CD4-positive, alpha-beta T cell treated with Interleukin-6 for 4 hours (primary cell): ENCODE results near the gene ZBTB32.
"Not testable (repeated sequence)": the region's sequence is repeated elsewhere in the genome, so short reads cannot be mapped to it uniquely, and the experiment has no call there.

Experiments
- DNase-seq: peaks from one replicate; pipeline ENCODE4 v3.0.0-alpha.2; 2020; ENCODE audit warnings: mixed read lengths

The ZBTB32 gene, protein sequence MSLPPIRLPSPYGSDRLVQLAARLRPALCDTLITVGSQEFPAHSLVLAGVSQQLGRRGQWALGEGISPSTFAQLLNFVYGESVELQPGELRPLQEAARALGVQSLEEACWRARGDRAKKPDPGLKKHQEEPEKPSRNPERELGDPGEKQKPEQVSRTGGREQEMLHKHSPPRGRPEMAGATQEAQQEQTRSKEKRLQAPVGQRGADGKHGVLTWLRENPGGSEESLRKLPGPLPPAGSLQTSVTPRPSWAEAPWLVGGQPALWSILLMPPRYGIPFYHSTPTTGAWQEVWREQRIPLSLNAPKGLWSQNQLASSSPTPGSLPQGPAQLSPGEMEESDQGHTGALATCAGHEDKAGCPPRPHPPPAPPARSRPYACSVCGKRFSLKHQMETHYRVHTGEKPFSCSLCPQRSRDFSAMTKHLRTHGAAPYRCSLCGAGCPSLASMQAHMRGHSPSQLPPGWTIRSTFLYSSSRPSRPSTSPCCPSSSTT

DNA sequence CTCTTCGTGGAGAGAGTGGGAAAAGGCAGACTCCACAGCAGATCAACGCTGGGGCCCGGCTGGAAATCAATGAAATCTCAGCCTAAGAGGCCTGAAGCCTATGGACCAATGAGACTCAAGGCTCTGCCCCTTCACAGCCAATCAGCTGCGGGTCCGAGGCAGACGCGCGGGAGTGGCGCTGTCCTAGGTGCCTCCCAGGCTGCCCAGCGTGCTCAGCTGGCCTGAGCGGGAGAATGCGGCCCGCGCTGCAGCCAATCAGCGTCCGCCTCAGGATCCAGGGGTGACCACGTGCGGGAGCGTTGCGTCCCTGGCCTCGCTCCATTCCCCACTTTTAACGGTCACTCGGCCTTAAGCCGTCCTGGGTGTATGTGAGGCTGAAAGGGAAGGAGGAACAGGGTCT, at the start of gene ZBTB32:
ZBTB32 (plus strand) TSS at position 341 of the 400 bp plus-strand sequence. CDS start 10,069 bp downstream, outside the sequence.
- DNase-seq = no peak

DNA sequence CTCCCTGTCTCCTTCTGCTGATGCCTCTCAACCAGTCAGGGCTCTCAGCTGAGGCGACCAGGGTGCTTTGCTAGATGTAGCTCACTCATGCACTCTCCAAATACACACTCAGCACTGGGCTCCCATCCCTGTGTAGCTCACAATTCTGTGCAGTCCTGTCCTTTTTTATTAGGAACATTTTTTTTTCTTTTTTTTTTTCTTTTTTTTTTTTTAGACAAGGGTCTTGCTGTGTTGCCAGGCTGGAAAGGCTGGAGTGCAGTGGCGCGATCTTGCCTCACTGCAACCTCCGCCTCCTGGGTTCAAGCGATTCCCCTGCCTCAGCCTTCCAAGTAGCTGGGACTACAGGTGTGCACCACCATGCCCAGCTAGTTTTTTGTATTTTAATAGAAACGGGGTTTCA, 49.5 kb upstream of the ZBTB32 start:
- not testable (repeated sequence) for DNase-seq

DNA sequence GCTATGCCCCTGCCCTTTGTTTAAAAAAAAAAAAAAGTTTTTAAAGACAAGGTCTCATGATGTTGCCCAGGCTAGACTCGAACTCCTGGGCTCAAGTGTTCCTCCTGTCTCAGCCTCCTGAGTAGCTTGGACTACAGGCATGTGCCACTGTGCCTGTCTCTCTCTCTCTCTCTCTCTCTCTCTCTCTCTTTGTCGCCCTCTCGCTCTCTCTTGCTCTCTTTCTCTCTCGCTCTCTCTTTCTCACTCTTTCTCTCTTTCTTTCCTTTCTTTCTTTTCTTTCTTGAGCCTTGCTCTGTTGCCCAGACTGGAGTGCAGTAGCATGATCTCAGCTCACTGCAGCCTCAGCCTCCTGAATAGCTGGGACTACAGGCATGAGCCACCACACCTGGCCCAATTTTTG, 48.8 kb upstream of the ZBTB32 start:
- DNase-seq = no peak

DNA sequence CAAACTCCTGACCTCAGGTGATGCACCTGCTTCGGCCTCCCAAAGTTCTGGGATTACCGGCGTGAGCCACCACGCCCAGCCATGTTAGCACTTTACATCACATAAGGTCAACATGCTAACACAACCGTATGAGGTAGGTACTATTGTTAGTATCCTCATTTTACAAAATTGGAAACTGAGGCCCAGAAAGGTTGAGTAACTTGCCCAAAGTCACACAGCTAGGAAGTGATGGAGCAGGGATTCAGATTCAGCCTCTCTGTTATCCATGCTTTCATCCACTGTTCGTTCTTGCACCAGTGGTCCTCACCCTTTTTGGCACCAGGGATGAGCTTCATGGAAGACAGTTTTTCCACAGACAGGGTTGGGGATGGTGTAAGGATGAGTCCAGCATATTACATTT, 47.7 kb upstream of the ZBTB32 start:
- DNase-seq = no peak

DNA sequence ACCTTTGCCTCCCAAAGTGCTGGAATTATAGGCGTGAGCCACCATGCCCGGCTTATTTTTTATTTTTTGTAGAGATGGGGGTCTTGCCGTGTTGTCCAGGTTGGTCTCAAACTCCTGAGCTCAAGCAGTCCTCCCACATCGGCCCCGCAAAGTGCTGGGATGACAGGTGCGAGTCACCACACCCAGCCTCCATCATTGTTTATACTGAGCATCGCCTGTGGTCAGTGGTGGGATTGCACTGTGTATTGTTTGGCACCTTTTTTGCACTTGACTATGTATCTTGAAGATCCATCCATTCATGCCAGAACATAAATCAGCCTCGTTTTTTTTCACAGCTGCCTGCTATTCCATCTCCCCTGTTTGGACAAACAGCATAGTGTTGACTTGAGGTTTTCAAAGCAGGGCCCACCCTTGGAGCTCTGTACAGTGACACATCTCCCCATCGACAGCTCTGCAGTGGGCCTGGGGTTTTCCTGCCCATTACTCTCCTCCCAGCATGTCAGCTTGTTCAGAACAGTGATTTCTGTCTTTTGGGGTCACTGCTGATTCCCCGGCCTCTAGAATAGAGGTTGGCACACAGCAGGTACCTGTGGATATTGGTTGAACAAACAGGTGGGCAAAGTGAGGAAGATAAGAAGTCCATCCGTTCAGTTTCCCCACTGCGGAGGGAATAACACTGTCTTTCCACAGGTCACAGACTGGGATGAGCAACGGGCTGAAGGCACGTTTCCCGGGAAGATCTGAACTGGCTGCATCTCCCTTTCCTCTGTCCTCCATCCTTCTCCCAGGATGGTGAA, 46.3 kb upstream of the ZBTB32 start:
- DNase-seq = no peak

DNA sequence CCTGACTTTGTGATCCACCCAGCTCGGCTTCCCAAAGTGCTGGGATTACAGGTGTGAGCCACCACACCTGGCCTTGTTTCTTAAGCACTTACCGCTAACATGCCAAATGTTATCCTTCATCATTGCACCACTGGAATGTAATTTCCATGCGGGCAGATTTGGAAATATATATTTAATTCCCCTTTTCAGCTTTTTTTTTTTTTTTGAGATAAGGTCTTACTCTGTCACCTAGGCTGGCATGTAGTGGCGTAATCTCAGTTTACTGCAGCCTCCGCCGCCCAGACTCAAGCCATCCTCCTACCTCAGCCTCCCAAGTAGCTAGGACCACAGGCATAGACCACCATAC, 42.4 kb upstream of the ZBTB32 start:
- no peak for DNase-seq

DNA sequence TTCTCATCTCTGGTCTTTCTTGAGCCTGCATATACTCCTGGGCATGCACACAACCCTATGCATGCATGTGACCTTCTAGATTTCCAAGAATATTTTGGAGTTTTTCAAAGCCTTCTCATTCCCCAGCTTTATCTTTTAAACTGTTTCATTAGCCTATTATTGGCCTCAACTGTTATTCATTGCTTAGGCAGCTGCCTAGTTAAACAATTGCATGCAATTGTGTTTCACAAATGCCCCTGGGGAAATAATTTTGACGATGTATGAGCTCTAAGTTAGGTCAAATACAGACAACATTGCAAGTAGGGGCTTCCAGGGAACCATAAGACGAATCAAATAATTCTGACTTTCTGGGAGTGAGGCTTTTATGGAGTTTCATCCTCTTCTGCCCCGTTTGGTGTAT, 40.4 kb upstream of the ZBTB32 start:
- DNase-seq = no peak

DNA sequence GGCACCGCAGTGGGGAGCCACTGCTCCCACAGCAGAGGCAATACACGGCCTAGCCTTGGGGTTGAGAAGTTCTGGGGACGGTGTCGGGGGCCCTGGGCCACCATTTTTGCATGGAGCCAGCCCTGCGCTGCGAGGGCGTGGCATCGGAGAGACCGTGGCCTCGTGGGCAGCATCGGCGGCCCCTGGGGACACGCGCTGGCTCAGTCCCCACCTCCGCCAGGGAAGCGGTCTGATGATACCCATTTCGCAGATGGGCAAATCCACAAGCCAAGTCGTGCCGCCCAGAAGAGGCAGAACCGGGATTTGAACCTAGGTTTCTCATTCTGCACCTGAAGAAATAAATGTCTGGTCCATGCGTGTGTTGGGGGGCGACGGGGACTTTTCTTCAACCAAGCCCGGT, 39.2 kb upstream of the ZBTB32 start:
- no peak for DNase-seq

DNA sequence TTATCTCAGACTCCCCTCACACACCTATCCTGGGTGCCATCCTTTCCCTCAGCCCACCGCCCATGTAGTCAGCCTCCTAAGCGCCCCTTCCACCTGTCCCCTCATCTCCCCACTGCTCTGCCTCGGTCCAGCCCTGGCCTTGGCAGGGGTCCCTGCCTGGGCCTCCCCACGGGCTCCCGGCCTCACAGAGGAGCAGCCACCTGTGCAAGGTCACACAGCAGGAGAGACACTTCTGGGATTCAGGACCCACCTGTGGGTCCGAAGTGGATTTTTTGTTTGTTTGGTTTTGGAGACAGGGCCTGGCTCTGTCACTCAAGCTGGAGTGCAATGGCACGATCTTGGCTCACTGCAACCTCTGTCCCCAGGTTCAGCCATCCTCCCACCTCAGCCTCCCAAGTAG, 38.8 kb upstream of the ZBTB32 start:
- no peak for DNase-seq

DNA sequence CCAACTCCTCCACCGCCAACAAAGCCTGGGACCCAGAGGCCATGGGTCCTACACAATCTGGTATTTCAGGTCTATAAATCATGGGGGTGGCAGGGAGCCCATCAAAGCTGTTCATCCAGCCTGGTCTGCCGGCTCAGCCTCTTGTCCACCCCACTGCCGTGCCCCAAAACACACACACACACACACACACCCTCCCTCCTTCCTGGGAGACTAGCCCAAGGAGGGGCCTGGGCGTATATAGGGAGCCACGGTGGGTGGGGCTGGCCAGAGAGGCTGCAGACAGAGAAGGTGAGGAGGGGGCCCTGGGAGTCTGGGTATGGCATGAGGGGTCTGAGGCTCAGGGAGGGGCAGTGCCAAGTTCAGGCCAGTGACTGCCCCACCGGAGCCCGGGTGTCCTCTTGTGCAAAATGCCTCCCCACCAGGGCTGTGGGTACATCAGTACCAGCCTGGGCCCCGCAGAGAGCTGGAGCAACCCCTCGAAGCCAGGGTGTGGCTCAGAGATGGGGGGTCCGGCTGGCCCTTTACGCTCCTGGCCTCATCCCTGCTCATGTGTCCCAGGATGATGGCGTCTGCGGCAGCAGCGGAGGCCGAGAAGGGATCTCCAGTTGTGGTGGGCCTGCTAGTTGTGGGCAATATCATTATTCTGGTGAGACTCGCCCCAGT, 38.0 kb upstream of the ZBTB32 start, which contains the start of gene UPK1A:
UPK1A (plus strand) TSS at position 267 of the 663 bp plus-strand sequence; CDS start at position 563, 296 bp downstream.
- DNase-seq = no peak

DNA sequence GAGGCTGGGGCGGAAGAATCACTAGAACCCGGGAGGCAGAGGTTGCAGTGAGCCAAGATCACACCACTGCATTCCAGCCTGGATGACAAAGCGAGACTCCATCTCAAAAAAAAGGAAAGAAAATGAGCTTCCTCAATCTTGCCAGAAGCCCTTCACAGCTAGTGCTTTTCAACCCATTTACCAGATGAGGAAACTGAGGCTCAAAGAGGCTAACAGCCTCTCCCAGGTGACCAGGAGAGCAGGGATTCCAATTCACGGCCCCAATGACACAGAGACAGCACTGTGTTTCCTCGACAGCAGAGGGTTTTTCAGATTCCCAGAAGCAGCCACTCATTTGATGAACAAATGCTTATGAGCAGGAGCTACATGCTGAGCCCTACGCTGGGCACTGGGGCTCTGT, 34.8 kb upstream of the ZBTB32 start:
- DNase-seq = no peak

DNA sequence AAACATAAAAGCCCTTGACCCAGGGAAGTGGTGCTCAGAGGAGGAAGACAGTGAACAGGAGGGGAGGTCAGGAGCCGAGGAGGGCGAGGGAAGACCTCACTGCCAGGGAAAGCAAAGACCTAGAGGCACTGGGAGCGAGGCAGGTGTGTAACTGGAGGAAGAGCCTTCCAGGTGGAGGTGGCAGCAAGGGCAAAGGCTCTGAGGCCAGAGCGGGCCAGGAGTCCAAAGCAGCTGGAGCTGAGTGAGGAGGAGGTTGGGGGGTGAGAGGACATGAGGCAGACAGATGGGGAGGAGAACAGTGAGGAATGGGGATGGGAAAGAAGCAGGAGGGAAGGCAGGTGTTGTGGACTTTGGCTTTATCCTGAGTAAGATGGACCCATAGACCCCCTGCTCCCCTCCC, 34.4 kb upstream of the ZBTB32 start:
- DNase-seq = no peak

DNA sequence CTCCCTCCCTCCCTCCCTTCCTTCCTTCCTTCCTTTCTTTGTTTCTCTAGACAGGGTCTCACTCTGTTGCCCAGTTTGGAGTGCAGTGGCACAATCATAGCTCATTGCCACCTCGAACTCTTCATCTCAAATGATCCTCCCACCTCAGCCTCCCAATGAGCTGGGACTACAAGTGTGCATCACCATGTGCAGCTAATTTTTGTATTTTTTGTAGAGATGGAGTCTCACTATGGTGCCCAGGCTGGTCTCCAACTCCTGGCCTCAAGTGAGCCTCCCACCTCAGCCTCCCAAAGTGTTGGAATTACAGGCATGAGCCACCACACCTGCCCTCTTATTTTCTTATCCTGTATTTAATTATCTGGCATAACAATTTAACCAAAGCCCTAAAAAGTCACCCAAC, 33.7 kb upstream of the ZBTB32 start:
- no peak for DNase-seq

DNA sequence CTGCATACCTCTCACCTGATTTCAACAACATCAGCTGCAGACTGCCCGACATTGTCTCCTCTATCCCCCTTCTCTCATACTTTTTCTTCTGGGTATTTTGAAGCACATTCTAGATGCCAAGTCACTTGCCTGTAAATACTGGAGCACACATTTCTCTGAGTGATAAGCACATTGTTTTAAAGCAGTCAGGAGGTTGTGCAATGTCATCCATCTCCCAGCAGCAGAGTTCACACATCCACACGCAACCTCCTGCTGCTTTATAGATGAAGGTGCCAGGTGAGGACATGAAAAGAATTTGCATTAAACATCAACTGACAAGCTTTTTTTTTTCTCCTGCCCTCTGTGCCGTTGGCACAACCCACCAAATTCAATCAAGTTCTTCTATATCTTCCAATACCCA, 32.5 kb upstream of the ZBTB32 start:
- DNase-seq = no peak

DNA sequence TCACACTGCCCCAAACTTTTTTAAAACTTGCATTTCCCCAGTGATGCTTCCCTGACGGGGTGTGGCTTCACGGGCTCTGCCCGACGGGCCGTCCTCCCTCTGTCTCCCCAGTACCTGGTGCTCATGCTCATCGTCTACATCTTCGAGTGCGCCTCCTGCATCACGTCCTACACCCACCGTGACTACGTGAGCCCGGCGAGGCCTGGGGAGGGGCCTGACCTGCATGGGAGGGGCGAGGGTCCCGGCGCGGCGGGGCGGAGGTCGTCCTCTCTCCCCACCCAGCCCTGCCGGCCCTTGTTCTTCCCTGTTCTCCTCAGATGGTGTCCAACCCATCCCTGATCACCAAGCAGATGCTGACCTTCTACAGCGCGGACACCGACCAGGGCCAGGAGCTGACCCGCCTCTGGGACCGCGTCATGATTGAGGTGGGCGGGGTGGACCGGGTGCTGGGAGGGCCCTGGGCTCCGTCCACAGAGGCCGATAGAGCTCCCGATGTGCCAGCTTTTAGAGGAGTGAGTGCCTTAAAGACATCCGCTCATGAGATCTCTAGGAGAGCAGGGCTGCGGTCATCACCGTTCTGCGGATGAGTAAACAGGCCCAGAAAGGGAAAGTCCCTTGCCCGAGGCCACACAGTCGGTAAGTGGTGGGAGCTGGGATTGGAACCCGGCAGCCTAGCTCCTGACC, 31.1 kb upstream of the ZBTB32 start:
- DNase-seq = peak; percentile 45

DNA sequence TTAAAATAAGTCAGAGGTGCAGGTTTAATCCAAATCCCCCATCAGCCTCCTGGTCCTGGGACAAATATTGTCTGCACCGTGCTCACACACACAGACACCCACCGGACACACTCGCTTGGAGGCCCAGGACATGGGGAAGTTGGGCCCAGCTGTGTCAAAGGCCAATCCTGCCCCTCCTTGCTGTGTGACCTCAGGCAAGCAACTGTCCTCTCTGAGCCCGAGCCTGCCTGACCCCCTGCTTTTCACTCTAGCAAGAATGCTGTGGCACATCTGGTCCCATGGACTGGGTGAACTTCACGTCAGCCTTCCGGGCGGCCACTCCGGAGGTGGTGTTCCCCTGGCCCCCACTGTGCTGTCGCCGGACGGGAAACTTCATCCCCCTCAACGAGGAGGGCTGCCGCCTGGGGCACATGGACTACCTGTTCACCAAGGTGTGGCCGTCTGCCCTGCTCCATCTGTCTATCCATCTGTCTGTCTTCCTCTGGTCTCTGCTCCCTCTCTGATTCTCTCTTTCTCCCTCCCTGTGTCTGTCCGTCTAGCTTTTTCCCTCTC, 28.7 kb upstream of the ZBTB32 start:
- DNase-seq = no peak

DNA sequence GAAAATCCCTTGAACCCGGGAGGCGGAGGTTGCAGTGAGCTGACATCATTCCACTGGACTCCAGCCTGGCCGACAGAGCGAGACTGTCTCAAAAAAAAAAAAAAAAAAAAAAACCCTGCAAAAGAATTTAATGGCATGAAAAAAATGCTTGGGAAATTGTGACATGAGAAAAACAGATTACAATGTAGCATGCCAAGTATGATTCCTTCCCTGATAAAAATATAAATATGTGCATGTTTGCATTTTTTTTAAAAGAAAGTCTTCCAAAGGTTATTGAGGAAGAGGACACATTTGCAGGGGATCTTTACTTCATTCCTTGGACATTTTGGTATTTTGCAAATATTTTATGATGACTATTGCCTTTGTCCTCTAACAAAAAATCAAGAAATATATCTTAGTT, 14.5 kb upstream of the ZBTB32 start:
- no peak for DNase-seq

DNA sequence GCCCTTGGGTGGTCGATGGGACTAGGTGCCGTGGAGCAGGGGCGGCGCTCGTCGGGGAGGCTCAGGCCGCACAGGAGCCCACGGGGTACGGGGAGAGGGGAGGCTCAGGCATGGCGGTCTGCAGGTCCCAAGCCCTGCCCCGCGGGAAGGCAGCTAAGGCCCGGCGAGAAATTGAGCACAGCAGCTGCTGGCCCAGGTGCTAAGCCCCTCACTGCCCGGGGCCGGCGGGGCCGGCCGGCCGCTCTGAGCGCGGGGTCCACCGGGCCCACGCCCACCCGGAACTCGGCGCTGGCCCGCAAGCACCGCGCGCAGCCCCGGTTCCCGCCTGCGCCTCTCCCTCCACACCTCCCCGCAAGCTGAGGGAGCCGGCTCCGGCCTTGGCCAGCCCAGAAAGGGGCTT, 13.3 kb upstream of the ZBTB32 start:
- not testable (repeated sequence) for DNase-seq

DNA sequence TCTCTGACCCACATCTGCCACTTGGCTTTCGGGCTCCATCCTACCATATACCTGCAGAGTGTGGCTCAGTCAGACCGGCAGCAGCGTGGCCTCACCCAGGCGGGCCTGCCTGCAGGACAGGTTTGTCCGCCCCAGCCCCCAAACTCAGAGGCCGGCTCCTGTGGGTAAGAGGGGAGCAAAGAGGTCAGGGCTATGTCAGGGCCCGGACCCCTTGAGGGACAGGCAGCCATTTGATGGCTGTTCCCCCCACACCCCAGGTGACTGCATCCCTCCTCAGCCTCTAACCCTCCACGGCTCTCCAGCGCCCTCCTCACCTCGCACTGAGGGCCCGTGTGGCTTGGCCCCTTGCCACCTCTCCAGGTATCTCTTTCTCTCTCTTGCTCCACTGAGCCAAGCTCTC, 12.3 kb upstream of the ZBTB32 start:
- no peak for DNase-seq

DNA sequence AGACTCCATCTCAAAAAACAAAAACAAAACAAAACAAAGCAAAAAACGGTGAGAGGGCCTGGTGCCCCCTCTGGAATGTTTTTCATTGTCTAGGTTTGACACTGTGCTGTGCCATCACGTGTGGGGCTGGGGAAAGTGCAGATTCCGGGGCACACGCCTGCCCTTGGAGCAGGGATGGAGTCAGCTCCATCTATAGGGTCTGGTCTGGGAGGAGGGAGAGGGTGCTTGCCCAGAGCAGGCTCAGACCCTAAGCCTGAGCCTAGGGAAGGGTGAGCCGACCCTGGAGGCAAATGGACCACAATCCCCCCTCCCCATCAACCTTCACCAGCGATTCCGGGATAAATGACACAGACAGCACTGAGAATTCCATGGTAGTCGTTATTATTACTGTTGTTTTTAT, 10.9 kb upstream of the ZBTB32 start:
- DNase-seq = no peak

DNA sequence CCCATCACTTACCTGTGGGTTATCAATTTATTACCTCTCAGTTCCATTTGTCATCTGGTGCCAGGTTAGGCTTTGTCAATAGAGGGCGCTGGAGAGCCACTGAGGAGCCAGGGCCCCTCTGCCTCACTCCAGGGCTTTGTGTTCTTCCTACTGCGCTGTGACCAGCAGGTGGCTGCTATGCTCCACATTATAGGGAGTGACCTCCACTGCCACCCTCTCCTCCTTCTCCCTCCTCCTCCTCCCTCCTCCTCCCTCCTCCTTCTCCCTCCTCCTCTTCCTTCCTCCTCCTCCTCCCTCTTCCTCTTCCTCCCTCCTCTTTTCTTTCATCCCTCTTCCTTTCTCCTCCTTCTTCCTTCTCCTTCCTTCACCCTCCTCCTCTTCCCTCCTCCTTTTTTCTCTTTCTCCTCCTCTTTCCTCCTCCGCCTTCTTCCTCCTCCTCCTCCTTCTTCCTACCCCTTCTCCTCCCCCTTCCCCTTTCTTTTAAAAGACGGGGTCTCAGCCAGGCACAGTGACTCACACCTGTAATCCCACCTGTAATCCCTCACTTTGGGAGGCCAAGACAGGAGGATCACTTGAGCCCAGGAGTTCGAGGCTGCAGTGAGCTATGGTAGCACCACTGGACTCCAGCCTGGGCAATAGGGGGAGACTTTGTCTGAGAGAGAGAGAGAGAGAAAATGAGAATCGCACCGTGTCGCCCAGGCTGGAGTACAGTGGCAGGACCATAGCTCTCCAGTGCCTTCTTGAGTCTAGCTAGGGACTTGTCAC, 10.3 kb upstream of the ZBTB32 start:
- DNase-seq = peak; percentile 92

DNA sequence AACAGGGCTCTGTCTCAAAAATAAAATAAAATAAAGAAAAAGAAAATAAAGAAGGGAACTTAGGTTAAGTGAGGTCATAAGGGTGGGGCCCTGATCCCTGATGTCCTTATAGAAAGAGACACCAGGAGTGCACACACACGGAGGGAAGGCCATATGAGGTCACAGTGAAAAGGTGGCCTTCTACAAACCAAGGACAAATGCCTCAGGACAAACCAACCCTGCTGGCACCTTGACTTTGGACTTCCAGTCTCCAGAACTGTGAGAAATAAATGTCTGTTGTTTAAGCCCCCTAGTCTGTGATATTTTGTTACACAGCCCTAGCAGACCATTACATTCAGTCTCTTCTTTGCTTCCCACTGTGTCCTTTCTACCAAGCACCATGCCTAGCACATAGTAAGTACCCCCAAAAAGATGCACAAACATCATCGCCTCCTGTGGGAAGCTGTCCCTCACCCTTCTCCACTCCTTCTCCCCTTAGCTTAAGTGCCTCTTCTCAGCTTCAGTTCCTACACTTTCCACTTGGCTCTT, 8.4 kb upstream of the ZBTB32 start:
- no peak for DNase-seq
